ENCODE results near the gene SSX2IP. TPM values are rescaled to one million over a fixed set of nuclear protein-coding genes. Genes with fewer than 3 reads are reported as not detected.

The SSX2IP gene
- total and polyA plus RNA-seq, 8 donors: 2.6 to 24.5 (median 10.2) TPM

DNA sequence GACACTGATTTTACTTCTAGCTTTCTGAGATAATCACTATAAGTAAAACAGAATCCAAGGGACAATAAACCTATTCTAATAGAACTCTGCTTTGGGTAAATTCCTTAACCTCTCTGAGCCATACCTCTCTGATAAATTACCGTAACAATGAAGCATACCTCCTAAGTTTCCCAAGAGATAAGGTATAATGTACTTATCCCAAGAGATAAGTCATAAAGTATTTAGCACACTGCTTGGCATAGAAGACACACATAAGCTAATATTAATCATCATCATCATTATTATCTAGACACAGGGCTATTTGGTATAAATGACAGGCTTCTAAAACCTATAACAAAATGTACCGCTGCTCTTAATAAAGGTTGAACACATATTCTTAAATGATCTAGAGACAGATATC lies 16.2 kb downstream of the SSX2IP start:
- Histone ChIP-seq H3K36me3 (peaks cover 0 to 3% (median 0%) of the 10 kb centered on the region in 4 donors), H3K4me3 (no peak overlapping the region), H3K27ac (no peak overlapping the region), H3K4me1 (peaks cover 0 to 8% (median 0%) of the 10 kb centered on the region in 4 donors), H3K27me3 (no peaks in the 10 kb centered on the region), H3K9me3 (no peaks in the 10 kb centered on the region)
- 55 to 84% (median 70%) methylated on average over 2 of the region's 2 CpGs for WGBS, 5 donors
- no peak for TF ChIP-seq POLR2AphosphoS5 (IDR thresholded peaks at IDR 0.05)
- no peak for TF ChIP-seq EP300 (IDR thresholded peaks at IDR 0.05)
- no peak for TF ChIP-seq CTCF (IDR thresholded peaks at IDR 0.05)
- no peak for TF ChIP-seq POLR2A (IDR thresholded peaks at IDR 0.05)
- intact Hi-C loops (cut with DNase I; ENCODE audit: low total_unique reads): no loop called here
- no peak for DNase-seq

GRCh38 chr1:84672080-84672854 lies 18.0 kb downstream of the SSX2IP start:
- 84 to 94% (median 86%) methylated on average over 3 of the region's 3 CpGs for WGBS, 5 donors
- H3K36me3 ChIP-seq: peaks cover 0 to 3% (median 0%) of the 10 kb centered on the region in 4 donors
- no peaks in the 10 kb centered on the region for H3K27me3 ChIP-seq
- no peak for DNase-seq
- no peaks in the 10 kb centered on the region for H3K9me3 ChIP-seq
- H3K4me1 ChIP-seq: peaks cover 0 to 8% (median 0%) of the 10 kb centered on the region in 4 donors
- no peak overlapping the region for H3K27ac ChIP-seq
- intact Hi-C loops (cut with DNase I; ENCODE audit: low total_unique reads): no loop called here
- no peak overlapping the region for H3K4me3 ChIP-seq
- TF ChIP-seq POLR2A (IDR thresholded peaks at IDR 0.05) (no peak), CTCF (IDR thresholded peaks at IDR 0.05) (no peak), POLR2AphosphoS5 (IDR thresholded peaks at IDR 0.05) (no peak), EP300 (IDR thresholded peaks at IDR 0.05) (no peak)

GRCh38 chr1:84669831-84670230 lies 20.4 kb downstream of the SSX2IP start:
- no peak for DNase-seq
- intact Hi-C loops (cut with DNase I; ENCODE audit: low total_unique reads): no loop called here
- Histone ChIP-seq H3K27ac (no peak overlapping the region), H3K4me1 (peaks cover 0 to 7% (median 0%) of the 10 kb centered on the region in 4 donors), H3K27me3 (no peaks in the 10 kb centered on the region), H3K36me3 (peaks cover 0 to 3% (median 0%) of the 10 kb centered on the region in 4 donors), H3K4me3 (no peak overlapping the region), H3K9me3 (no peaks in the 10 kb centered on the region)
- 87 to 96% (median 91%) methylated on average over 2 of the region's 2 CpGs for WGBS, 5 donors
- no peak for TF ChIP-seq EP300 (IDR thresholded peaks at IDR 0.05)
- TF ChIP-seq POLR2AphosphoS5 (IDR thresholded peaks at IDR 0.05): no peak
- TF ChIP-seq POLR2A (IDR thresholded peaks at IDR 0.05): no peak
- TF ChIP-seq CTCF (IDR thresholded peaks at IDR 0.05): no peak

- Histone ChIP-seq H3K4me3 (no peak overlapping the region), H3K4me1 (no peaks in the 10 kb centered on the region), H3K27ac (no peak overlapping the region), H3K36me3 (peaks cover 0 to 3% (median 0%) of the 10 kb centered on the region in 4 donors), H3K9me3 (no peaks in the 10 kb centered on the region), H3K27me3 (no peaks in the 10 kb centered on the region)
- intact Hi-C loops (cut with DNase I; ENCODE audit: low total_unique reads): no loop called here
- WGBS, 5 donors: 88 to 98% (median 93%) methylated on average over 1 of the region's 1 CpG
- no peak for TF ChIP-seq CTCF (IDR thresholded peaks at IDR 0.05)
- TF ChIP-seq EP300 (IDR thresholded peaks at IDR 0.05): no peak
- no peak for TF ChIP-seq POLR2A (IDR thresholded peaks at IDR 0.05)
- no peak for TF ChIP-seq POLR2AphosphoS5 (IDR thresholded peaks at IDR 0.05)
- no peak for DNase-seq
These were observed 22.1 kb downstream of the SSX2IP start for GRCh38 chr1:84668185-84668584.

Measured in stomach (tissue), 9 donors.